Measurements from ENCODE around the gene P4HB. TPM values are rescaled to one million over a fixed set of nuclear protein-coding genes. Genes with fewer than 3 reads are reported as not detected.
A peak's percentile ranks its signal among the peaks of the same experiment; 100 is the strongest.

Gene P4HB
- total RNA-seq: 100 to 1,000 TPM; 497 to 717 (median 621) TPM

DNA sequence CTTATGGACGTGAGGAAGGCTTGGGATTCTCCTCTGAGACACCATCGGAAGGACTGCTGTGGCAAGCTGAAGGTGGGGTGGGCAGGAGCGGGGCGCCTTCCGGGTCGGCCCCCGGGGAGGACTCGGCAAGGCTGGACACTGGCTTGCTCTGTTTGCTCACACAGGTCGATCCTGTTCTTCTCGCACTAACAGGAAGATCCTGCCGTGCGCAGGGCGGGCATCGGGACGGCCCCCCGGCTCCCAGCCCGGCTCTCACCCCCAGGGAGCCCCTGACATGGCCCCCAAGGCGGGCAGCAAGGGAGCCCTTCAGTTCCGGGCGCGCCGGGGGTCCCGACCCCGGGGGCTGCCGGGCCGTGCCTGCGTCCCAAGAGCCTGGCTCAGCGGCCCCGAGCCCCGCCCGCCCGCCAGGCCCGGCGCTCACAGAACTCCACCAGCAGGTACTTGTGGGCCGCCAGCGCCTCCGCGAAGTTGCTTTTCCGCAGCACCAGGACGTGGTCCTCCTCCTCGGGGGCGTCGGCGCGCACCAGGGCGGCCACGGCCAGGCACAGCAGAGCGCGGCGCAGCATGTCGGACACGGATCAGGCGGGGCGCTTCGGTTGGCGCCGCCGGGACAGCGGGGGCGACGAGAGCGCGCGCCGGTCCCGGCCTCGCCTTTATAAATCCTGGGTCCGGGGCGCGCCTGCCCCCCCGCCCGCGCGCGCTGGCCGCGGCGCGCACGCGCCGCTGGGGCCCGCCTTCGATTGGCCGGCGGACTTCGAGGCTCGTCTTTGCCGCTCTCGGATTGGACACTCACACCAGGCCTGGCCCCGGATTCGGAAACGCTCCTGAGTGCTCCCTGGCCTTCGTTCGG lies at the start of gene P4HB:
TSS of gene P4HB (minus strand) at position 630 of the 850 bp plus-strand sequence. CDS start at position 566, 64 bp downstream.
- intact Hi-C loops (cut with DNase I; ENCODE audit: low total_unique reads): loop anchor here (1.0 to 2.0 kb wide), 4 partner anchors 39 to 239 kb away; partner anchors contain the start of genes FASN, LRRC45 and PCYT2
- peak within 1 kb of the TSS; percentile 85 to 94 (median 89) for H3K4me3 ChIP-seq

GRCh38 chr17:81909231-81909630 lies 48.9 kb upstream of the P4HB start:
- intact Hi-C loops (cut with DNase I; ENCODE audit: low total_unique reads): no loop called here
- ATAC-seq: no peak
- TF ChIP-seq POLR2A (IDR thresholded peaks at IDR 0.05): no peak
- TF ChIP-seq, protein P1, sequence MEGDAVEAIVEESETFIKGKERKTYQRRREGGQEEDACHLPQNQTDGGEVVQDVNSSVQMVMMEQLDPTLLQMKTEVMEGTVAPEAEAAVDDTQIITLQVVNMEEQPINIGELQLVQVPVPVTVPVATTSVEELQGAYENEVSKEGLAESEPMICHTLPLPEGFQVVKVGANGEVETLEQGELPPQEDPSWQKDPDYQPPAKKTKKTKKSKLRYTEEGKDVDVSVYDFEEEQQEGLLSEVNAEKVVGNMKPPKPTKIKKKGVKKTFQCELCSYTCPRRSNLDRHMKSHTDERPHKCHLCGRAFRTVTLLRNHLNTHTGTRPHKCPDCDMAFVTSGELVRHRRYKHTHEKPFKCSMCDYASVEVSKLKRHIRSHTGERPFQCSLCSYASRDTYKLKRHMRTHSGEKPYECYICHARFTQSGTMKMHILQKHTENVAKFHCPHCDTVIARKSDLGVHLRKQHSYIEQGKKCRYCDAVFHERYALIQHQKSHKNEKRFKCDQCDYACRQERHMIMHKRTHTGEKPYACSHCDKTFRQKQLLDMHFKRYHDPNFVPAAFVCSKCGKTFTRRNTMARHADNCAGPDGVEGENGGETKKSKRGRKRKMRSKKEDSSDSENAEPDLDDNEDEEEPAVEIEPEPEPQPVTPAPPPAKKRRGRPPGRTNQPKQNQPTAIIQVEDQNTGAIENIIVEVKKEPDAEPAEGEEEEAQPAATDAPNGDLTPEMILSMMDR (IDR thresholded peaks at IDR 0.05 in 4 of 5, conservative IDR thresholded peaks at IDR 0.05 in 1 of 5): no peak
- H3K4me3 ChIP-seq: no peak overlapping the region
- H3K4me1 ChIP-seq: peaks cover 21 to 27% of the 10 kb centered on the region in 2 donors
- no peaks in the 10 kb centered on the region for H3K9me3 ChIP-seq
- no peak overlapping the region for H3K27ac ChIP-seq
- no peak for DNase-seq
- peaks cover 0 to 21% of the 10 kb centered on the region in 2 donors for H3K36me3 ChIP-seq
- no peaks in the 10 kb centered on the region for H3K27me3 ChIP-seq
- in situ Hi-C loops (cut with MboI; ENCODE audit: low sequenced_read_pairs in 4 of 4): no loop called here

More for the DNA sequence above, at the start of gene P4HB:
- ATAC-seq (no peak), DNase-seq (no peak)
- Histone ChIP-seq H3K4me1 (peaks cover 53 to 55% of the 10 kb centered on the region in 2 donors), H3K9me3 (no peaks in the 10 kb centered on the region), H3K36me3 (peaks cover 0 to 22% of the 10 kb centered on the region in 2 donors), H3K27me3 (no peaks in the 10 kb centered on the region), H3K27ac (peak within 1 kb of the TSS; percentile 99 to 100 (median 99))
- TF ChIP-seq, protein P1 (IDR thresholded peaks at IDR 0.05 in 4 of 5, conservative IDR thresholded peaks at IDR 0.05 in 1 of 5): no peak
- peak; percentile 96 to 99 for TF ChIP-seq POLR2A (IDR thresholded peaks at IDR 0.05)
- in situ Hi-C loops (cut with MboI; ENCODE audit: low sequenced_read_pairs in 4 of 4): loop anchor here in 1 of 4 donors (5.0 kb wide), 1 partner anchor 38 kb away; no protein-coding TSS in a partner anchor

GRCh38 chr17:81908793-81909192 lies 48.5 kb upstream of the P4HB start:
- no peaks in the 10 kb centered on the region for H3K27me3 ChIP-seq

GRCh38 chr17:81907219-81908145 lies 47.1 kb upstream of the P4HB start:
- H3K27me3 ChIP-seq: no peaks in the 10 kb centered on the region
- peaks cover 0 to 3% of the 10 kb centered on the region in 2 donors for H3K36me3 ChIP-seq
- H3K4me3 ChIP-seq: no peak overlapping the region
- peaks cover 21 to 27% of the 10 kb centered on the region in 2 donors for H3K4me1 ChIP-seq
- peak in 1 of 2 donors; percentile 56 for ATAC-seq
- TF ChIP-seq, protein P1 (IDR thresholded peaks at IDR 0.05 in 4 of 5, conservative IDR thresholded peaks at IDR 0.05 in 1 of 5): no peak
- no peak for TF ChIP-seq POLR2A (IDR thresholded peaks at IDR 0.05)
- in situ Hi-C loops (cut with MboI; ENCODE audit: low sequenced_read_pairs in 4 of 4): no loop called here
- H3K9me3 ChIP-seq: no peaks in the 10 kb centered on the region
- H3K27ac ChIP-seq: peak overlapping the region; percentile 39 to 69 (median 62)
- DNase-seq: peak; percentile 49 to 85
- intact Hi-C loops (cut with DNase I; ENCODE audit: low total_unique reads): no loop called here

More at GRCh38 chr17:81908793-81909192, 48.5 kb upstream of the P4HB start:
- ATAC-seq (no peak), DNase-seq (no peak)
- in situ Hi-C loops (cut with MboI; ENCODE audit: low sequenced_read_pairs in 4 of 4) (no loop called here), intact Hi-C loops (cut with DNase I; ENCODE audit: low total_unique reads) (no loop called here)
- no peak overlapping the region for H3K27ac ChIP-seq
- no peak overlapping the region for H3K4me3 ChIP-seq
- H3K9me3 ChIP-seq: no peaks in the 10 kb centered on the region
- TF ChIP-seq, protein P1 (IDR thresholded peaks at IDR 0.05 in 4 of 5, conservative IDR thresholded peaks at IDR 0.05 in 1 of 5): no peak
- TF ChIP-seq POLR2A (IDR thresholded peaks at IDR 0.05): no peak
- peaks cover 21 to 27% of the 10 kb centered on the region in 2 donors for H3K4me1 ChIP-seq
- peaks cover 0 to 16% of the 10 kb centered on the region in 2 donors for H3K36me3 ChIP-seq

Data from gastrocnemius medialis (tissue), 4 donors.